HEK293 (cell line): ENCODE data around the gene NKAIN4.

Experiments
- CTCF ChIP-seq: fragments of 450-650 bp; formaldehyde crosslinking; IDR thresholded peaks from 2 replicates; pipeline ENCODE4 v1.5.1; 2016; ENCODE audit warnings: missing biosample characterization, missing genetic modification characterization
- KLF16 ChIP-seq: fragments of 450-650 bp; formaldehyde crosslinking; IDR thresholded peaks from 2 replicates; pipeline ENCODE4 v1.5.1; 2017; ENCODE audit warnings: missing biosample characterization, missing genetic modification characterization
- SCRT2 ChIP-seq: fragments of 450-650 bp; formaldehyde crosslinking; IDR thresholded peaks from 2 replicates; pipeline ENCODE4 v1.5.1; 2016; ENCODE audit warnings: missing biosample characterization, missing genetic modification characterization
- TSHZ1 ChIP-seq: fragments of 450-650 bp; formaldehyde crosslinking; IDR thresholded peaks from 2 replicates; pipeline ENCODE4 v1.5.1; 2016; ENCODE audit warnings: missing biosample characterization, missing genetic modification characterization, borderline replicate concordance
- ZBTB49 ChIP-seq: fragments of 450-650 bp; formaldehyde crosslinking; IDR thresholded peaks from 2 replicates; pipeline ENCODE4 v1.5.1; 2016; ENCODE audit warnings: missing biosample characterization, missing genetic modification characterization, low read depth
- ZNF114 ChIP-seq: fragments of 450-650 bp; formaldehyde crosslinking; IDR thresholded peaks from 2 replicates; pipeline ENCODE4 v1.5.0; 2017; ENCODE audit warnings: missing biosample characterization, missing genetic modification characterization
- ZNF146 ChIP-seq: fragments of 450-650 bp; formaldehyde crosslinking; IDR thresholded peaks from 2 replicates; pipeline ENCODE4 v1.5.1; 2016; ENCODE audit warnings: missing biosample characterization, missing genetic modification characterization
- ZNF174 ChIP-seq: fragments of 450-650 bp; formaldehyde crosslinking; IDR thresholded peaks from 2 replicates; pipeline ENCODE4 v1.5.0; 2017; ENCODE audit warnings: missing biosample characterization, mild to moderate bottlenecking, missing genetic modification characterization
- ZNF311 ChIP-seq: fragments of 450-650 bp; formaldehyde crosslinking; IDR thresholded peaks from 2 replicates; pipeline ENCODE4 v1.5.1; 2017; ENCODE audit warnings: missing biosample characterization, missing genetic modification characterization, borderline replicate concordance
- ZNF404 ChIP-seq: fragments of 450-650 bp; formaldehyde crosslinking; IDR thresholded peaks from 2 replicates; pipeline ENCODE4 v1.5.1; 2017; ENCODE audit warnings: missing biosample characterization, missing genetic modification characterization
- ZNF707 ChIP-seq: fragments of 450-650 bp; formaldehyde crosslinking; IDR thresholded peaks from 2 replicates; pipeline ENCODE4 v1.5.1; 2016; ENCODE audit warnings: missing biosample characterization, missing genetic modification characterization
- TF ChIP-seq, protein P1 (sequence below): fragments of 450-650 bp; formaldehyde crosslinking; IDR thresholded peaks from 2 replicates; pipeline ENCODE4 v1.5.1; 2016; ENCODE audit warnings: missing biosample characterization, missing genetic modification characterization
- TF ChIP-seq, protein P2 (sequence below): fragments of 450-650 bp; formaldehyde crosslinking; IDR thresholded peaks from 2 replicates; pipeline ENCODE4 v1.5.1; 2016; ENCODE audit warnings: missing biosample characterization, missing genetic modification characterization
- TF ChIP-seq, protein P3 (sequence below): fragments of 450-650 bp; formaldehyde crosslinking; IDR thresholded peaks from 2 replicates; pipeline ENCODE4 v1.5.1; 2016; ENCODE audit warnings: missing biosample characterization, missing genetic modification characterization

DNA sequence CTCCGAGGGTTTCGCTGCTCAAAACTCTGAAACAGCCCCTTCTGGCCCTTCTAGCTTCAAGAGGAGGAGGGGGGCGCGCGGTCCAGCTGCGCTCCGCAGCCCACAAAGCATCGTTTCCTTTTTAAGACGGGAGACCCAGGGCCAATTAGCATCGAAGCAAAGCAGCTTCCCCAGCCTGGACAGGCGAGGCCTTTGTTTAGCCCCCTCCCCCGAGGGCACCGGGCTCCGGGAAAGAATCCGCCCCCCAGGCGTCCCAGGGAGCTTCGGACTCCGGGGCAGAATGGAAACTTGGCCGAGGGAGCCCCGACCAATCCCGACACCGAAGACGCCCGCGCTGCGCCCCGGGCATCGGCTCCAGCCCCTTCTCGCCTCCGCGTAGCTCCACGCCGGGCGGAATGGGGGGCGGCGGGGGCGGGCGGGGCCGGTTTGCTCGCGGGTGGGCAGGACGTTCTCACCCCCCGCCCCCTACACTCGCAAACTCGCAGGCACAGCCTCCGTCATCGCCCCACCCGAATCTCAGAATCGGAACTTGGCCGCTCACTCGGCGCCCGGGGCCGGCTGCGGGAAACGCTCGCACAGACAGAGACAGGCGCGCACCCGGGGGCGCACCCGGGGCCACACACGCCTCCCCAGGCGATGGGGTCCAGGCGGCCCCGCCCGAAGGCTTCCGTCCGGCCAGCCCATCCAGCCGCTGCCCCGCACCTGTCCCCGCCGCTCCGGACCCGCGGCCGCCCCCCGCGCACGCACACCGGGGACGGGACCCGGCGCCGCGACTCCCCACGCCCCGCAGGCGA lies 628 bp downstream of the NKAIN4 start:
- TF ChIP-seq SCRT2 (tag by site-specific recombination) (no peak), CTCF (tag by site-specific recombination) (no peak), ZNF404 (tag by site-specific recombination) (no peak), ZNF707 (tag by site-specific recombination) (no peak), ZNF146 (tag by site-specific recombination) (no peak), ZNF114 (tag by site-specific recombination) (no peak), ZNF311 (tag by site-specific recombination) (no peak), ZNF174 (tag by site-specific recombination) (no peak), KLF16 (no peak), ZBTB49 (tag by site-specific recombination) (no peak), TSHZ1 (tag by site-specific recombination) (no peak)
- TF ChIP-seq, protein P1, sequence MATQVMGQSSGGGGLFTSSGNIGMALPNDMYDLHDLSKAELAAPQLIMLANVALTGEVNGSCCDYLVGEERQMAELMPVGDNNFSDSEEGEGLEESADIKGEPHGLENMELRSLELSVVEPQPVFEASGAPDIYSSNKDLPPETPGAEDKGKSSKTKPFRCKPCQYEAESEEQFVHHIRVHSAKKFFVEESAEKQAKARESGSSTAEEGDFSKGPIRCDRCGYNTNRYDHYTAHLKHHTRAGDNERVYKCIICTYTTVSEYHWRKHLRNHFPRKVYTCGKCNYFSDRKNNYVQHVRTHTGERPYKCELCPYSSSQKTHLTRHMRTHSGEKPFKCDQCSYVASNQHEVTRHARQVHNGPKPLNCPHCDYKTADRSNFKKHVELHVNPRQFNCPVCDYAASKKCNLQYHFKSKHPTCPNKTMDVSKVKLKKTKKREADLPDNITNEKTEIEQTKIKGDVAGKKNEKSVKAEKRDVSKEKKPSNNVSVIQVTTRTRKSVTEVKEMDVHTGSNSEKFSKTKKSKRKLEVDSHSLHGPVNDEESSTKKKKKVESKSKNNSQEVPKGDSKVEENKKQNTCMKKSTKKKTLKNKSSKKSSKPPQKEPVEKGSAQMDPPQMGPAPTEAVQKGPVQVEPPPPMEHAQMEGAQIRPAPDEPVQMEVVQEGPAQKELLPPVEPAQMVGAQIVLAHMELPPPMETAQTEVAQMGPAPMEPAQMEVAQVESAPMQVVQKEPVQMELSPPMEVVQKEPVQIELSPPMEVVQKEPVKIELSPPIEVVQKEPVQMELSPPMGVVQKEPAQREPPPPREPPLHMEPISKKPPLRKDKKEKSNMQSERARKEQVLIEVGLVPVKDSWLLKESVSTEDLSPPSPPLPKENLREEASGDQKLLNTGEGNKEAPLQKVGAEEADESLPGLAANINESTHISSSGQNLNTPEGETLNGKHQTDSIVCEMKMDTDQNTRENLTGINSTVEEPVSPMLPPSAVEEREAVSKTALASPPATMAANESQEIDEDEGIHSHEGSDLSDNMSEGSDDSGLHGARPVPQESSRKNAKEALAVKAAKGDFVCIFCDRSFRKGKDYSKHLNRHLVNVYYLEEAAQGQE (tag by site-specific recombination): no peak
- TF ChIP-seq, protein P2, sequence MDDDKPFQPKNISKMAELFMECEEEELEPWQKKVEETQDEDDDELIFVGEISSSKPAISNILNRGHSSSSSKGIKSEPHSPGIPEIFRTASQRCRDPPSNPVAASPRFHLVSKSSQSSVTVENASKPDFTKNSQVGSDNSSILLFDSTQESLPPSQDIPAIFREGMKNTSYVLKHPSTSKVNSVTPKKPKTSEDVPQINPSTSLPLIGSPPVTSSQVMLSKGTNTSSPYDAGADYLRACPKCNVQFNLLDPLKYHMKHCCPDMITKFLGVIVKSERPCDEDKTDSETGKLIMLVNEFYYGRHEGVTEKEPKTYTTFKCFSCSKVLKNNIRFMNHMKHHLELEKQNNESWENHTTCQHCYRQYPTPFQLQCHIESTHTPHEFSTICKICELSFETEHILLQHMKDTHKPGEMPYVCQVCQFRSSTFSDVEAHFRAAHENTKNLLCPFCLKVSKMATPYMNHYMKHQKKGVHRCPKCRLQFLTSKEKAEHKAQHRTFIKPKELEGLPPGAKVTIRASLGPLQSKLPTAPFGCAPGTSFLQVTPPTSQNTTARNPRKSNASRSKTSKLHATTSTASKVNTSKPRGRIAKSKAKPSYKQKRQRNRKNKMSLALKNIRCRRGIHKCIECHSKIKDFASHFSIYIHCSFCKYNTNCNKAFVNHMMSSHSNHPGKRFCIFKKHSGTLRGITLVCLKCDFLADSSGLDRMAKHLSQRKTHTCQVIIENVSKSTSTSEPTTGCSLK (tag by site-specific recombination): no peak
- TF ChIP-seq, protein P3, sequence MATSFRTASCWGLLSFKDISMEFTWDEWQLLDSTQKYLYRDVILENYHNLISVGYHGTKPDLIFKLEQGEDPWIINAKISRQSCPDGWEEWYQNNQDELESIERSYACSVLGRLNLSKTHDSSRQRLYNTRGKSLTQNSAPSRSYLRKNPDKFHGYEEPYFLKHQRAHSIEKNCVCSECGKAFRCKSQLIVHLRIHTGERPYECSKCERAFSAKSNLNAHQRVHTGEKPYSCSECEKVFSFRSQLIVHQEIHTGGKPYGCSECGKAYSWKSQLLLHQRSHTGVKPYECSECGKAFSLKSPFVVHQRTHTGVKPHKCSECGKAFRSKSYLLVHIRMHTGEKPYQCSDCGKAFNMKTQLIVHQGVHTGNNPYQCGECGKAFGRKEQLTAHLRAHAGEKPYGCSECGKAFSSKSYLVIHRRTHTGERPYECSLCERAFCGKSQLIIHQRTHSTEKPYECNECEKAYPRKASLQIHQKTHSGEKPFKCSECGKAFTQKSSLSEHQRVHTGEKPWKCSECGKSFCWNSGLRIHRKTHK (tag by site-specific recombination): no peak
